WTC11 (cell line): ENCODE data around the gene PDSS2. TPM values are rescaled to one million over a fixed set of nuclear protein-coding genes. Genes with fewer than 3 reads are reported as not detected.

ENCODE experiments used
- ATAC-seq: fragments of 200-7000 bp; cut with Tn5 transposase; 2 replicates; pipeline ENCODE4 v1.10.0; 2021; ENCODE audit warnings: mild to moderate bottlenecking, moderate library complexity
- CTCF ChIA-PET: fragments of 300-600 bp; sonication (Branson Sonifier 250); formaldehyde crosslinking; loops from one replicate; lab custom pipeline; 2021; ENCODE audit warnings: antibody characterized with exemption; lab: Charles Lee
- POLR2A ChIA-PET: fragments of 350-600 bp; sonication (Branson Sonifier 250); formaldehyde crosslinking; loops from one replicate; lab custom pipeline; 2021; ENCODE audit warnings: antibody characterized with exemption; lab: Charles Lee
- DNase-seq: peaks from one replicate; pipeline ENCODE4 v3.0.0; 2021; ENCODE audit warnings: low spot score
- H3K27ac Mint-ChIP-seq: 2 replicates; pipeline ENCODE4 v1.8.0; 2021; ENCODE audit warnings: mixed read lengths
- H3K27me3 Mint-ChIP-seq: 2 replicates; pipeline ENCODE4 v1.8.0; 2021; ENCODE audit warnings: low read depth, mild to moderate bottlenecking, moderate library complexity, mixed read lengths
- H3K36me3 Mint-ChIP-seq: 2 replicates; pipeline ENCODE4 v1.8.0; 2021; ENCODE audit warnings: mixed read lengths
- H3K4me1 Mint-ChIP-seq: 2 replicates; pipeline ENCODE4 v1.8.0; 2022; ENCODE audit warnings: mixed read lengths
- H3K4me3 Mint-ChIP-seq: 2 replicates; pipeline ENCODE4 v1.8.0; 2021; ENCODE audit warnings: mild to moderate bottlenecking, moderate library complexity, mixed read lengths
- H3K9me3 Mint-ChIP-seq: 2 replicates; pipeline ENCODE4 v1.8.0; 2021; ENCODE audit warnings: mixed read lengths
- CBFB ChIP-seq: sonication (generic); formaldehyde crosslinking; IDR thresholded peaks from 2 replicates; pipeline ENCODE4 v1.8.1; 2022; ENCODE audit warnings: mild to moderate bottlenecking, low read depth, missing genetic modification reagents
- CREB1 ChIP-seq: sonication (generic); formaldehyde crosslinking; IDR thresholded peaks from 2 replicates; pipeline ENCODE4 v1.8.0; 2023; ENCODE audit warnings: mild to moderate bottlenecking, missing genetic modification reagents
- E2F5 ChIP-seq: sonication (generic); formaldehyde crosslinking; IDR thresholded peaks from 2 replicates; pipeline ENCODE4 v1.8.1; 2022; ENCODE audit warnings: mild to moderate bottlenecking, moderate library complexity, missing genetic modification reagents
- ESRRA ChIP-seq: sonication (generic); formaldehyde crosslinking; IDR thresholded peaks from 2 replicates; pipeline ENCODE4 v1.8.1; 2022; ENCODE audit warnings: mild to moderate bottlenecking, missing genetic modification reagents, borderline replicate concordance
- GABPB1 ChIP-seq: sonication (generic); formaldehyde crosslinking; IDR thresholded peaks from 2 replicates; pipeline ENCODE4 v1.8.1; 2023; ENCODE audit warnings: mild to moderate bottlenecking, missing genetic modification reagents
- NFATC4 ChIP-seq: fragments of 250-450 bp; sonication (Bioruptor Pico); IDR thresholded peaks from 2 replicates; pipeline ENCODE4 v1.9.0; 2021; ENCODE audit warnings: mild to moderate bottlenecking
- NFE2L1 ChIP-seq: sonication (generic); formaldehyde crosslinking; IDR thresholded peaks from 2 replicates; pipeline ENCODE4 v1.8.1; 2023; ENCODE audit warnings: missing genetic modification reagents
- NR1H2 ChIP-seq: sonication (generic); formaldehyde crosslinking; IDR thresholded peaks from 2 replicates; pipeline ENCODE4 v1.9.0; 2021; ENCODE audit warnings: mild to moderate bottlenecking, moderate library complexity, missing genetic modification reagents
- SMAD3 ChIP-seq: sonication (generic); formaldehyde crosslinking; IDR thresholded peaks from 2 replicates; pipeline ENCODE4 v1.8.0; 2022; ENCODE audit warnings: missing genetic modification reagents, mild to moderate bottlenecking, borderline replicate concordance
- TEAD1 ChIP-seq: sonication (generic); formaldehyde crosslinking; IDR thresholded peaks from 2 replicates; pipeline ENCODE4 v1.8.0; 2022; ENCODE audit warnings: mild to moderate bottlenecking, missing genetic modification reagents
- ZNF121 ChIP-seq: sonication (generic); formaldehyde crosslinking; IDR thresholded peaks from 2 replicates; pipeline ENCODE4 v1.8.0; 2023; ENCODE audit warnings: missing genetic modification reagents
- ZNF219 ChIP-seq: sonication (generic); formaldehyde crosslinking; IDR thresholded peaks from 2 replicates; pipeline ENCODE4 v1.8.0; 2023; ENCODE audit warnings: missing genetic modification reagents, mild to moderate bottlenecking, borderline replicate concordance
- total RNA-seq: library from RNA; stranded (reverse); gene quantifications from 3 replicates; pipeline ENCODE4 v1.2.3, GENCODE V29; 2021
- TF ChIP-seq, protein P1 (sequence below): sonication (generic); formaldehyde crosslinking; IDR thresholded peaks from 2 replicates; pipeline ENCODE4 v1.8.1; 2022; ENCODE audit warnings: low read depth, mild to moderate bottlenecking, moderate library complexity, missing genetic modification reagents, borderline replicate concordance
- TF ChIP-seq, protein P2 (sequence below): fragments of 250-450 bp; sonication (Bioruptor Pico); IDR thresholded peaks from 2 replicates; pipeline ENCODE4 v1.9.0; 2021; ENCODE audit warnings: moderate library complexity, mild to moderate bottlenecking, inconsistent platforms, borderline replicate concordance

Gene PDSS2
- total RNA-seq, 1 experiment from 2014 or later: 18.3 TPM

DNA sequence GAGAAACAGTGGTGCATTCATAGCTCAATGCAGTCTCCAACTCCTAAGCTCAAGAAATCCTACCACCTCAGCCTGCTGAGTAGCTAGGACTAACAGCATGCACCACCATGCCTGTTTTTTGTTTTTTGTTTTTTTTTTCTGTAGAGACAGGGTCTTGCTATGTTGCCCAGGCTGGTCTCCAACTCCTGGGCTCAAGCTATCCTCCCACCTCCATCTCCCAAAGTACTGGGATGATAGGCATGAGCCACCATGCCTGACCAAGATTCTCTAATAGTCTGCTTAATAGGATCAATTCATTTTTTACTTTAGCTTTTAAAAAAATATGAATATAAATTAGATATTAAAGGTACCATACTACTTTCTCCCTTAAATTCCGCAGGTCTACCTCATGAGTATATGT, 191.7 kb downstream of the PDSS2 start:
- H3K4me3 Mint-ChIP-seq: no peak overlapping the region
- no peaks in the 10 kb centered on the region for H3K36me3 Mint-ChIP-seq
- ChIA-PET CTCF (interaction anchor here (0.6 to 1.6 kb wide), 4 partner anchors 44 to 574 kb away, joined by 3 to 4 read pairs (median 4); no protein-coding TSS in a partner anchor), POLR2A (no interaction called here)
- DNase-seq: no peak
- no peak for ATAC-seq
- H3K27ac Mint-ChIP-seq: no peak overlapping the region
- no peak for TF ChIP-seq NFATC4 (CRISPR knock-in tag)
- TF ChIP-seq NR1H2 (CRISPR knock-in tag): no peak
- TF ChIP-seq E2F5 (CRISPR knock-in tag): no peak
- peak; percentile 91 for TF ChIP-seq ZNF121 (CRISPR knock-in tag)
- no peaks in the 10 kb centered on the region for H3K9me3 Mint-ChIP-seq
- peaks cover 15% of the 10 kb centered on the region for H3K4me1 Mint-ChIP-seq
- H3K27me3 Mint-ChIP-seq: no peaks in the 10 kb centered on the region

- CTCF ChIA-PET: interaction anchor here (0.7 to 1.6 kb wide), 4 partner anchors 8 to 134 kb away, joined by 3 to 4 read pairs (median 4); no protein-coding TSS in a partner anchor
Observed at GRCh38 chr6:107267006-107267405, 192.4 kb downstream of the PDSS2 start.

GRCh38 chr6:107266563-107266962, 192.8 kb downstream of the PDSS2 start:
- H3K27me3 Mint-ChIP-seq: no peaks in the 10 kb centered on the region
- no peak for DNase-seq
- ChIA-PET CTCF (interaction anchor here (1.0 to 1.6 kb wide), 3 partner anchors 8 to 134 kb away, joined by 4 read pairs; no protein-coding TSS in a partner anchor), POLR2A (interaction anchor here (0.7 kb wide), 1 partner anchor 370 kb away, joined by 4 read pairs; no protein-coding TSS in a partner anchor)
- H3K36me3 Mint-ChIP-seq: no peaks in the 10 kb centered on the region
- H3K9me3 Mint-ChIP-seq: peaks cover 4% of the 10 kb centered on the region; the same call in 1 of the 2 replicates
- ATAC-seq: no peak
- H3K4me1 Mint-ChIP-seq: peaks cover 15% of the 10 kb centered on the region
- TF ChIP-seq ESRRA (CRISPR knock-in tag) (no peak), NFE2L1 (no peak), ZNF219 (CRISPR knock-in tag) (no peak), TEAD1 (CRISPR knock-in tag) (no peak), CREB1 (no peak)
- TF ChIP-seq, protein P1, sequence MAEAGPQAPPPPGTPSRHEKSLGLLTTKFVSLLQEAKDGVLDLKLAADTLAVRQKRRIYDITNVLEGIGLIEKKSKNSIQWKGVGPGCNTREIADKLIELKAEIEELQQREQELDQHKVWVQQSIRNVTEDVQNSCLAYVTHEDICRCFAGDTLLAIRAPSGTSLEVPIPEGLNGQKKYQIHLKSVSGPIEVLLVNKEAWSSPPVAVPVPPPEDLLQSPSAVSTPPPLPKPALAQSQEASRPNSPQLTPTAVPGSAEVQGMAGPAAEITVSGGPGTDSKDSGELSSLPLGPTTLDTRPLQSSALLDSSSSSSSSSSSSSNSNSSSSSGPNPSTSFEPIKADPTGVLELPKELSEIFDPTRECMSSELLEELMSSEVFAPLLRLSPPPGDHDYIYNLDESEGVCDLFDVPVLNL (CRISPR knock-in tag): no peak
- peak overlapping the region; percentile 81 for H3K27ac Mint-ChIP-seq
- no peak overlapping the region for H3K4me3 Mint-ChIP-seq

More at GRCh38 chr6:107267006-107267405, 192.4 kb downstream of the PDSS2 start:
- Mint-ChIP-seq H3K27ac (no peak overlapping the region), H3K9me3 (peaks cover 4% of the 10 kb centered on the region; the same call in 1 of the 2 replicates), H3K4me3 (no peak overlapping the region), H3K27me3 (no peaks in the 10 kb centered on the region), H3K36me3 (no peaks in the 10 kb centered on the region), H3K4me1 (peaks cover 15% of the 10 kb centered on the region)
- no peak for DNase-seq
- POLR2A ChIA-PET: no interaction called here
- ATAC-seq: no peak
- TF ChIP-seq SMAD3 (CRISPR knock-in tag) (no peak), CBFB (CRISPR knock-in tag) (no peak), GABPB1 (CRISPR knock-in tag) (peak; percentile 66)
- TF ChIP-seq, protein P2, sequence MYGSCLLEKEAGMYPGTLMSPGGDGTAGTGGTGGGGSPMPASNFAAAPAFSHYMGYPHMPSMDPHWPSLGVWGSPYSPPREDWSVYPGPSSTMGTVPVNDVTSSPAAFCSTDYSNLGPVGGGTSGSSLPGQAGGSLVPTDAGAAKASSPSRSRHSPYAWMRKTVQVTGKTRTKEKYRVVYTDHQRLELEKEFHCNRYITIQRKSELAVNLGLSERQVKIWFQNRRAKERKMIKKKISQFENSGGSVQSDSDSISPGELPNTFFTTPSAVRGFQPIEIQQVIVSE (CRISPR knock-in tag): no peak

DNA sequence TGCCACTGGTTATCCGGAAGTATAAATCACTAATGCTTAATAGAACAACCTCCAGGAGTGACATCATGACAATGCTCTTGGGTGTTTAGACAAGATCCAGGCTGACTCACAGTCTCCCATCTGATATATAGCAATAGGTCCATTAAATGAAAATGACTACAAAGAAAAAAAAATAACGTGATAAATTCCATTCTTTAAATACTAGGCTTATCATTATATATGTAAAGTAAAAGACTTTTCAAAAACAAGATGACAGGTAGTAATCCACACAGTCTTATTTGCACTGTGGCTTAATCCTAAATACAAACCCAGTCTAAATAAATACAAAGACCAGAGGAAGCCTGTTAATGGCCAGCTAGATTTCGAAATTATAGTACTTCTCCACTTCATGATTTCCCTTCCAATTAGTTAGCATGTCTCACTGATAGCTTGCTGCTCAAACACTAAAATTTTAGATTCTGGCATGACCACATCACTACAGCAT, 195.0 kb downstream of the PDSS2 start:
- H3K4me3 Mint-ChIP-seq: no peak overlapping the region
- ChIA-PET POLR2A (no interaction called here), CTCF (no interaction called here)
- H3K4me1 Mint-ChIP-seq: peaks cover 15% of the 10 kb centered on the region
- ATAC-seq (no peak), DNase-seq (no peak)
- no peak overlapping the region for H3K27ac Mint-ChIP-seq
- H3K27me3 Mint-ChIP-seq: no peaks in the 10 kb centered on the region
- TF ChIP-seq ESRRA (CRISPR knock-in tag): no peak
- 0 out of 2 replicates have a peak, but pooled peaks have one; percentile 37 for TF ChIP-seq GABPB1 (CRISPR knock-in tag)
- peaks cover 4% of the 10 kb centered on the region; the same call in 1 of the 2 replicates for H3K9me3 Mint-ChIP-seq
- no peaks in the 10 kb centered on the region for H3K36me3 Mint-ChIP-seq
